Coronary artery (tissue), 2 donors: ENCODE results near the gene GSTA1.
A peak's percentile ranks its signal among the peaks of the same experiment; 100 is the strongest.
"Not testable (repeated sequence)": the region's sequence is repeated elsewhere in the genome, so short reads cannot be mapped to it uniquely, and the experiment has no call there.

Experiments used
- DNase-seq: peaks from one replicate; pipeline ENCODE4 v3.0.0-alpha.2; 2017; ENCODE audit warnings: low spot score
- H3K27ac ChIP-seq, 2 donors: fragments of 200-600 bp; sonication (generic); one replicate each; pipeline ENCODE4 v1.5.1; 2016 to 2019
- H3K4me3 ChIP-seq: fragments of 200-600 bp; sonication (generic); 2 replicates; pipeline ENCODE4 v1.5.1; 2016; ENCODE audit warnings: mild to moderate bottlenecking, moderate library complexity
- TF ChIP-seq, protein P1 (sequence below): fragments of 200-600 bp; sonication (generic); IDR thresholded peaks from one replicate; pipeline ENCODE4 v1.5.1; 2019; ENCODE audit warnings: antibody characterized with exemption

GSTA1 gene

DNA sequence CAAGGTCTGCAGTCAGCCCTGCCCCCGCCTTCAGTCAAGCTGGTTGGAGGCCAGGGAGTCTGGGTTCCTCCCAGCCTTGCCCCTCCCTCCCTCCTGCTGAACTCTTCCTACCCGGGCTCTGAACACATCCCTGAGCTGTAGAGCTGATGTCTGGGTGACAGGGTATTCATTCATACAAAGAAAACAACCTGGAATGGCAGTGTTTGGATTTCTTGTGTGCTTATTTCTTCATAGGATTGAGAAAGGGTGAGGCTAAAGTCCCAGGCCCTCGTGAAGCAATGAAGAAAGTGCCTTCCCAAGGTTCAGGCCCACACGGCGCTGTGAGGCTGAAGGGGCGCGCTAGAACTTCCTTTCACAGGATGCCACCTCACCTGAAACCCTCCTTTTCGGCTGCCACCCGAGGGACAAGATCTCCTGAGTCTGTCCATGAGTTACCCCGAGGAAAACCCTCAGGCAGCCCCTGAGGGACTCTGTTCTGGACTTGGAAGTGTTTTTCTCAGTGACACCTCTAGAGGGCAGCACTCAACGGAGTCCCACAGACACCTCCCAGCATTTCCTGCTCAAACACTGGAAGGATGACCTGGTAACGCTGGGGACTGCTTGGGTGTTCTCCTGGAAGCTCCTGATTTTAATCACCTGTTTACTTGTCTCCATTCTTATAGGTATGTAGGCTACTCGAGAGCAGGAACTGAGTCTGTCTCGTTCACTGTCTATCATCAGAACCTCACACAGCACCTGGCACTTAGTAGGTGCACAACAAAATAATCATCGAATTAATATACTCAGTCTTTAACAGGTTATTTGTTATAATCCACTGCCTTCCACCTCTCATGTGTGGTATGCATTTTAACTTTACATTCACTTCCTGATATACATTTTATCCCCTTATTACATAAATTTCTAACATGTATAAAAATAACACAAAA lies 11.8 kb upstream of the GSTA1 start:
- TF ChIP-seq, protein P1, sequence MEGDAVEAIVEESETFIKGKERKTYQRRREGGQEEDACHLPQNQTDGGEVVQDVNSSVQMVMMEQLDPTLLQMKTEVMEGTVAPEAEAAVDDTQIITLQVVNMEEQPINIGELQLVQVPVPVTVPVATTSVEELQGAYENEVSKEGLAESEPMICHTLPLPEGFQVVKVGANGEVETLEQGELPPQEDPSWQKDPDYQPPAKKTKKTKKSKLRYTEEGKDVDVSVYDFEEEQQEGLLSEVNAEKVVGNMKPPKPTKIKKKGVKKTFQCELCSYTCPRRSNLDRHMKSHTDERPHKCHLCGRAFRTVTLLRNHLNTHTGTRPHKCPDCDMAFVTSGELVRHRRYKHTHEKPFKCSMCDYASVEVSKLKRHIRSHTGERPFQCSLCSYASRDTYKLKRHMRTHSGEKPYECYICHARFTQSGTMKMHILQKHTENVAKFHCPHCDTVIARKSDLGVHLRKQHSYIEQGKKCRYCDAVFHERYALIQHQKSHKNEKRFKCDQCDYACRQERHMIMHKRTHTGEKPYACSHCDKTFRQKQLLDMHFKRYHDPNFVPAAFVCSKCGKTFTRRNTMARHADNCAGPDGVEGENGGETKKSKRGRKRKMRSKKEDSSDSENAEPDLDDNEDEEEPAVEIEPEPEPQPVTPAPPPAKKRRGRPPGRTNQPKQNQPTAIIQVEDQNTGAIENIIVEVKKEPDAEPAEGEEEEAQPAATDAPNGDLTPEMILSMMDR: peak; percentile 29
- H3K4me3 ChIP-seq: no peak overlapping the region
- no peak for DNase-seq
- no peak overlapping the region for H3K27ac ChIP-seq

DNA sequence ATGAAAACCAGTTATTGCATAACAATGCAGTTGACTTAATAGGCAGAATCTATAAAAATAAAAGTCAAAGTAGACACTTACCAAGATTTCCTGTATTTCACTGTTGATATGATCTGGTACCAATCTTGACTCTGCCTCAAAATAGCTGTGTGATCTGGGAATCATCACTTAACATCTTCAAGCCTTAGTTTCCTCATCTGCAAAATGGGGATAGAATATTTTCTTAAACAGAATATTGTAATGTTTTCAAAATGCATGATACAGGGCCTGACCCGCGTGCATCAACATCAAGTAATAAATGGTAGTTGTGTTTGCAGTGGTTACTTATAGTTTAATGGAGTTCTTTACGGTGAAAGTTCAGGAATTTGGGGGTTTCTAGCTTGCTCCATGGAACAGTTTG lies 10.9 kb upstream of the GSTA1 start:
- H3K4me3 ChIP-seq, H3K27ac ChIP-seq, DNase-seq: not testable (repeated sequence)

DNA sequence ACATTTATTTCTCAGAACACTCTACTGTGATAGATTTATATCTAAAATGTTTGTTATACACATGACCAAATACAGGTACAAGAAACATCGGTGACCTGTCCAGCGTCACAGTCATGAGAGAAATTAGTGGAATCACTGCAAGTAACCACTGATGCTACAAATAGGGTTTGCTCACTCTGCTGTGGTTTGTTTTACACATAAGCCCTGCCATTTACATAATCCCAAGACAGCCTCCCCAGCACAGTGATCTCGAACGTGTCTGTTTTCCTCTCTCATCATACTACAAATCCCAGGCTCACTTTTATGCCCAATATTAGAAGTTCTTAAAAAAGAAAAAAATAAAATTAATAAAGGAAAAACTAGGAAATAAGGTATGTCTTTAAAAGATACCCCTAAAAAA lies 6.2 kb upstream of the GSTA1 start:
- H3K4me3 ChIP-seq, H3K27ac ChIP-seq, DNase-seq: not testable (repeated sequence)

DNA sequence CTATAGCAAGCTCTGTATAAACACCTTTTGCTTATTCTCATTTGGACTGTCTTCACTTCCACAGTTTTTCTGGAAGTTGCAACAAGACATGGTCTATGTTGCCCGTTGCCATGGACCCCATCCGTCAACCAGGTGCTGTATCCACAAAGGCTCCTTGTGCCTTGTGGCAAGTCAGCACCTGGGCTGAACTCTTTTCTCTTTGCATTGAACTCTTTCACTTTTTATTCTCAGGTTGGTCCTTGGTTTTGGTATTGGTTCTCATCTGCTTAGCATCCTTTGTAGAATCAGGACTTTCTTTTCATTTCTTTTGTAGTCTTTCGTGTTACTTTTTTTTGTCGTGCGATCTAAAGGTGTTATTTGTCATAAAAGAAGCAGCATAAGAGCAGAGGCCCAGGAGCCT lies 5.0 kb upstream of the GSTA1 start:
- TF ChIP-seq, protein P1: no peak
- Histone ChIP-seq H3K4me3 (no peak overlapping the region), H3K27ac (no peak overlapping the region)
- no peak for DNase-seq

DNA sequence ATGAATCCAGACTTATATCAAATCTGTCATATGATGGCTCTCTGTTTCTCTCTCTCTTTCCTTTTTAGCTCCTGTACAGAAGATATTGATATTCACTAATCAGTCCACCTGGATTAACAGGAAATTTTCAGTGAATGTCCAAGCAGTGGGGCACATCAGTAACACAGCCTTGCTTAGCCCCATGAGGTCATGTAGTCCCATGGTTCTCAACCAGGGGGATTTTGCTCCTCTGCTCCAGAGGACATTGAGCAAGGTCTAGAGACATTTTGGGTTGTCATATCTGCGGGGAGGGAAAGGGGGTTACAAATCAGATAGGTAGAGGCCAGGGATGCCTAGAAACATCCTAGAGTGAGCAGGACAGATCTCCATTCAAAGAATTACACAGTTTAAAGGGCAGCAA lies 810 bp downstream of the GSTA1 start:
- no peak for DNase-seq
- Histone ChIP-seq H3K27ac (no peak overlapping the region), H3K4me3 (no peak overlapping the region)
- TF ChIP-seq, protein P1: no peak

DNA sequence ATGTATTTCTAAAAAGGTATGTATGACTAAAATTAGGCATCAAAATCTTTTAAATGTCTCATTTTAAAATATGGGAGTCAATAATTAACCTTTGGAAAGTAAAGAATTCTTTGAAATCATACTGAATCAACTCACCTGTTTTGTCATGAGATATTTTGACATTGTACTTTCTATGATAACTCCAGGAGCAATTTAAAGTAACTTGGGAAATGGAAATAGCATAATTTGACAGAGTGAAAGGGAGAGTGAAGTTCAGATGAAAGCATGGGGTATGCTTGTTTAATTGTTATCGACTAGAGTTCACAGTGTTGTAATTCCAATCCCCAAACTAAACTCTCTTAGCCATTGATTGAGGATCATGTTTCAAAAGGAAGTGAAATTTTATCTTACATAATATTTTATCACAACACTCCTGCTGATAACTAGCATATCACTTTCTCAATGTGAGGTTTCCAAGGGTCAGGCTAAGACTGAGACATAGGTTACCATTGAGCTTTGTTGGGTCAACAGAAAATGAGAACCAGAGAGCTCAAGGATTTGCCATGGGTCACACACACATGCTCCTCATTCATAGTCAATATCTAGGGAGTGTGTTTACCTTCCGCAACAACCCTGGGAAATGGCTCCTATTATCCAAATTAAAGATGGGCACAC lies 2.3 kb downstream of the GSTA1 start:
- TF ChIP-seq, protein P1: no peak
- DNase-seq: no peak
- Histone ChIP-seq H3K27ac (no peak overlapping the region), H3K4me3 (no peak overlapping the region)

DNA sequence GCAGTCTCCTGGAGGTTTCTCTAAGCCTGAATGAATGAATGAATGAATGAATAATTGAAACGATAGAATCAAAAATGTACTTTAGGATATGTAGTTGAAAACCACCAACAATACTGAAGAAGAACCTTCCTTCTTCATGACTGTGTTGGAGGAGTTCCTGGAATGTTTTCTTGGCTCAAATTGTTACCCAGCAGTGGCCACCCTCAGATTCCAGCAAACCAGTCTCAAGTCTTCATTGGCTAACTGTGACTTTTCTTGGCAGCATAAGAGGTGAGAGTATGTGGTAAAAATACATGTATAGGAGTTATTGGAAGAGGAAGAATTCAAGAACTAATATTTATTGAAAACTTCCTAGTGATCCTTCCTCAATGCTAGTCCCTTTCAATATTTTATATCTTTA lies 4.3 kb downstream of the GSTA1 start:
- not testable (repeated sequence) for H3K27ac ChIP-seq, DNase-seq, H3K4me3 ChIP-seq

DNA sequence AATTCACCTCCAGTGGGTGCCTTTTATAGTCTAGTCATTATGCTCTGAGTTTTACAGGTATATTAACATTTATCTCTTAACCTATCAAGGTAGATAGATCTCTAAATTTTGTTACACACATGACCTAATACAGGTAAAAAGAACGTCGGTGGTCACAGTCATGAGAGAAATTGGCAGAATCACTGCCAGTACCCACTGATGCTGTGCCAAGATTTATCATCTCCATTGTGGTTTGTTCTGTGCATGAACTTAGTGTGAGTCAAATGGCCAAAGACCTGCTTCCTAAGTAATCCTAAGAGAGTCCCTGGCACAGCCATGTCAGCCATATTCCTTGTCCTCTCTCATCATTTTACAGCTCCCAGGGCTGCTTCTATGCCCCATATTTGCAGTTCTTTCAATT lies 9.2 kb downstream of the GSTA1 start:
- H3K4me3 ChIP-seq, H3K27ac ChIP-seq, DNase-seq: not testable (repeated sequence)

DNA sequence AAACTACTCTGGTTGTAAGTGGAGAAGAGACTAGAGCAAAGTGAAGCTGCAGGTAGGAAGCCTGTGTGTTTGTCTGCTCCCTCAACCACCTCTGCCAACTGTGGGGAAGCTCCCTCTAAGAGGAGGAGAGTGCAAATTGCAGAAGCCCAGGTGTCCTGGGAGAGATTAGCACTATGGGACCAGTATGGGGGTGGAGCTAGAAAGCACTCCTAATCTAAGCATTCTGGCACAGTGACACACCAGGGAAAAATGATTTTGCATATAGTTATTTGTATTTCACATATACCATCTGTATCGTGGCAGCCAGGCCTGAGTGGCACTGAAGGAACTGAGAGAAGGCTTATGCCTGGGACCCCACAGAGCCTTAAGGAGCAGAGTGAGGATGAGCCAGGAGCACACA lies 12.8 kb downstream of the GSTA1 start:
- TF ChIP-seq, protein P1: no peak
- Histone ChIP-seq H3K27ac (no peak overlapping the region), H3K4me3 (no peak overlapping the region)
- no peak for DNase-seq

DNA sequence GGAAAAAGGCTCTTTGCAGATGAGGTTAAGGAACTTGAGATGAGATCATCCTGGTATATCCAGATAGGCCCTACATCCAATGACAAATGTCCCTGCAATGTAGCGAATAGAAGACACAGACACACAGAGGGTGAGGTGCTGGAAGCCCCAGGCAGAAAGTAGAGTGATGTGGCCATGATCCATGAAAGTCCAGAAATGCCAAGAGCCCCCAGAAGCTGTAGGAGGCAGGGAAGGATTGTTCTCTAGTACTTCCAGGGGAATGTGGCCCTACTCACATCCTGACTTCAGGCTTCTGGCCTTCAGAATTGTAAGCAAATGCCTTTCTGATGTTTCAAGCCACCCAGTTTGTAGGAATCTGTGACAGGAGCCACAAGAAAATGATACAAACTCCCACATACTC lies 14.0 kb downstream of the GSTA1 start:
- H3K27ac ChIP-seq, DNase-seq: not testable (repeated sequence)

More for the DNA sequence above, 14.0 kb downstream of the GSTA1 start:
- H3K4me3 ChIP-seq: not testable (repeated sequence)
